Mammary epithelial cell (primary cell): Measurements from ENCODE around the gene NPRL2.

ENCODE experiments used
- EZH2 ChIP-seq: IDR thresholded peaks from 2 replicates; pipeline ENCODE4 v1.6.1; 2012; ENCODE audit warnings: low read length, inconsistent platforms, borderline replicate concordance
- TF ChIP-seq, protein P1 (sequence below), 2 donors: IDR thresholded peaks in 1 of 2; conservative IDR thresholded peaks in 1 of 2; 2 replicates each; pipeline ENCODE4 v1.5.1; 2011 to 2012; ENCODE audit warnings: inconsistent platforms in 2 of 2, low read length in 2 of 2, mild to moderate bottlenecking in 2 of 2, control low read depth in 1 of 2, low read depth in 1 of 2; ENCODE audit not compliant: insufficient read depth in 1 of 2; ENCODE audit errors: extremely low read depth in 1 of 2

DNA sequence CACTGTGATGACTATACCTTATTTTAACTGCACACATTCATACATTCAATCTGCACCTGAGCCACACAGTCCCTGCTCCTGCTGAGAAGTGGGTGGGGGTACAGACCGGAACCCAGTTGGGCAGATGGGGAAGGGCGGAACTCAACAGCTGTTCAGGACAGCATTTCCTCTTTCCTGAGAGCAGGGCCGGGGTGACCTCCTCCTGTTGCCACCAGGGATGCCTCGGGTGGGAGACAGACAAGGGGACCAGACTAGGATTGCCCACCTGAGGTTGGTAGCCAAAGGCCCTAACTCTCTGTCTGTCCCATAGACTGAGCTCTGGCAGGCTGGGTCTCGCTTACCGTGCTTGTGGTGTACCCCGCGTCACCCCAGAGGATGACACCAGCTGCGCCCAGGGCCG lies 32.0 kb downstream of the NPRL2 start:
- no peak for TF ChIP-seq EZH2
- TF ChIP-seq, protein P1, sequence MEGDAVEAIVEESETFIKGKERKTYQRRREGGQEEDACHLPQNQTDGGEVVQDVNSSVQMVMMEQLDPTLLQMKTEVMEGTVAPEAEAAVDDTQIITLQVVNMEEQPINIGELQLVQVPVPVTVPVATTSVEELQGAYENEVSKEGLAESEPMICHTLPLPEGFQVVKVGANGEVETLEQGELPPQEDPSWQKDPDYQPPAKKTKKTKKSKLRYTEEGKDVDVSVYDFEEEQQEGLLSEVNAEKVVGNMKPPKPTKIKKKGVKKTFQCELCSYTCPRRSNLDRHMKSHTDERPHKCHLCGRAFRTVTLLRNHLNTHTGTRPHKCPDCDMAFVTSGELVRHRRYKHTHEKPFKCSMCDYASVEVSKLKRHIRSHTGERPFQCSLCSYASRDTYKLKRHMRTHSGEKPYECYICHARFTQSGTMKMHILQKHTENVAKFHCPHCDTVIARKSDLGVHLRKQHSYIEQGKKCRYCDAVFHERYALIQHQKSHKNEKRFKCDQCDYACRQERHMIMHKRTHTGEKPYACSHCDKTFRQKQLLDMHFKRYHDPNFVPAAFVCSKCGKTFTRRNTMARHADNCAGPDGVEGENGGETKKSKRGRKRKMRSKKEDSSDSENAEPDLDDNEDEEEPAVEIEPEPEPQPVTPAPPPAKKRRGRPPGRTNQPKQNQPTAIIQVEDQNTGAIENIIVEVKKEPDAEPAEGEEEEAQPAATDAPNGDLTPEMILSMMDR (conservative IDR thresholded peaks at IDR 0.05 in 1 of 2, IDR thresholded peaks at IDR 0.05 in 1 of 2; ENCODE audit: extremely low read depth in 1 of 2, insufficient read depth in 1 of 2, low read depth in 1 of 2, low read length in 2 of 2) = no peak
